Activated CD4-positive, alpha-beta T cell treated with anti-CD3 and anti-CD28 coated beads for 48 hours (primary cell): Measurements from ENCODE around the gene SWI5.
"Not testable (repeated sequence)": the region's sequence is repeated elsewhere in the genome, so short reads cannot be mapped to it uniquely, and the experiment has no call there.

Experiments used
- DNase-seq: peaks from one replicate; pipeline ENCODE4 v3.0.0-alpha.2; 2020

Gene SWI5

DNA sequence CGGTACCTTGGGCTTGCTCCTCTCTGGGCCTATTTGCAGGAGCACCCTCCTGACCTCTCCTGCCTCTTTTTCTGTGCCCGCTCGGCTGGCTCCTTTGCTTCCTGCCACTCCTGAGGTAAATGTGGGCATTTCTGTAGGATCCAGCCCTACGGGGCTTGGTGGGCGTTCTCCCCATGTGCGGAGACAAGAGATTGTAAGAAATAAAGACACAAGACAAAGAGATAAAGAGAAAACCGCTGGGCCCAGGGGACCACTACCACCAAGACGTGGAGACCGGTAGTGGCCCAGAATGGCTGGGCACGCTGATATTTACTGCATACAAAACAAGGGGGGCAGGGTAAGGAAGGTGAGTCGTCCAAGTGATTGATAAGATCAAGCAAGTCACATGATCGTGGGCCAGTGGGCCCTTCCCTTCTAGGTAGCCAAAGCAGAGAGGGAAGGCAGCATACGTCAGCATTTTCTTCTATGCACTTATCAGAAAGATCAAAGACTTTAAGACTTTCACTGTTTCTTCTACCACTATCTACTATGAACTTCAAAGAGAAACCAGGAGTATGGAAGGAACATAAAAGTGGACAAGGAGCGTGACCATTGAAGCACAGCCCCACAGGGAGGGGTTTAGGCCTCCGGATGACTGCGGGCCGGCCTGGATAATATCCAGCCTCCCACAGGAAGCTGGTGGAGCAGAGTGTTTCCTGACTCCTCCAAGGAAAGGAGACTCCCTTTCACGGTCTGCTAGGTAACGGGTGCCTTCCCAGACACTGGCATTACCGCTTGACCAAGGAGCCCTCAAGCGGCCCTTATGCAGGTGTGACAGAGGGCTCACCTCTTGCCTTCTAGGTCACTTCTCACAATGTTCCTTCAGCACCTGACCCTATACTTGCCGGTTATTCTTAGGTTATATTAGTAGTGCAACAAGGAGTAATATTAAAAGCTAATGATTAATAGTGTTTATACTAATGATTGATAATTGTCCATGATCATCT, 3.3 kb downstream of the SWI5 start:
- DNase-seq = not testable (repeated sequence)

- DNase-seq = no peak
Observed at GRCh38 chr9:128280084-128280622, 4.1 kb downstream of the SWI5 start.

- no peak for DNase-seq
Observed at GRCh38 chr9:128282500-128282899, 6.4 kb downstream of the SWI5 start.

- no peak for DNase-seq
Observed at GRCh38 chr9:128285033-128285784, 9.1 kb downstream of the SWI5 start.

GRCh38 chr9:128286440-128286839, 10.4 kb downstream of the SWI5 start:
- no peak for DNase-seq

- DNase-seq = no peak
Observed at GRCh38 chr9:128288273-128289004, 12.4 kb downstream of the SWI5 start.

- no peak for DNase-seq
Observed at GRCh38 chr9:128292009-128292408, 15.9 kb downstream of the SWI5 start.

GRCh38 chr9:128293091-128293490, 17.0 kb downstream of the SWI5 start:
- no peak for DNase-seq

DNA sequence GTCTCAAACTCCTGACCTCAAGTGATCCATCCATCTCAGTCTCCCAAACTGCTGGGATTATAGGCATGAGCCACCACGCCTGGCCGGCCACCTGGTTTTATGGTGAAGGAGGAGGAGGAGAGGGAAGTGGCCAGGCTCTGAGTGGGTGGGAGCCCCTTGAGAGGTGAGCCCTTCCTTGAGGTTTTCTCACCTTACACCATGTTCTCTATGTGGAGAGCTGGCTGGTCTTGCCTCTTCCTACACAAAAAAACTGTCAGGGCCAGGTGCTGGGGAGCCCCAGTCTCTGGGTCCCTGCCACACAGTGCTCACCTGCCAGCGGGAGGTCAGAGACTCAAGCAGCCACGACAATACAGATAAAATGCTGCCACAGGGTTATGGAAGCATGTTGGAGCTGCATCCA, 18.1 kb downstream of the SWI5 start:
- DNase-seq = no peak

DNA sequence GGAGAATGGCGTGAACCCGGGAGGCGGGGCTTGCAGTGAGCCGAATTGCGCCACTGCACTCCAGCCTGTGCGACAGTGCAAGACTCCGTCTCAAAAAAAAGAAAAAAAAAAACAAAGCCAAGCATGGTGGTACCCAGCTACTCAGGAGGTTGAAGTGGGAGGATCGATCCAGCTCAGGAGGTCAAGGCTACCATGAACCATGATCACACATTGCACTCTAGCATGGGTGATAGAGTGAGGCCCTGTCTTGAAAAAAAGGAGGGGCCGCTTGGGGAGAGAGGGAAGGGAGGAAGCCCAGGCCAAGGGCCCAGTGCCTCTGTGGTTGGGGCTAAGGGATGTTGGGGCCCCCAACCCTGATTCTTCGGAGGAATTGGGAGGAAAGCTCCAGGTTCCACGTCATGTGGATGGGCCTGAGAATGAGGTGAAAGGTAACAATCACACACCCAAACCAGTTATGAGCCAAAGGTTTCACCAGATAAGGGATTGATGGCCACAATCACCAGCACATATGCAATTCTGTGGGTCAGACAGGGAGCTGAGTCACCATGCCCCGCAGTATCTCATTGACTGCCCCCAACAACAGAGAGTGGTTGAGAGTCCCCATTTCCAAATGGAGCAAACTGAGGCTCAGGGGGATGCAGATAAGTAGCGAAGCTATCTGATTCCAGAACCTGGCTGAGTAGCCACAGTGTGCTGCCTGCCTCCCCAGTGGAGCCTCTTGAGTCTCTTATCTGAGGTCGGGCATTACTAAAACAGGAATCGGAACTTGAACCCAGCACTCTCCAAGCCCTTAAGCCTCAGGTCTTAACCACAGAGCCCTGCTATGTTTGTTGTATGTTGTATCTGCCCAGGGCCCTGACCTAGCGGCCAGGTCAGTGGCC, 20.5 kb downstream of the SWI5 start:
- DNase-seq = no peak

DNA sequence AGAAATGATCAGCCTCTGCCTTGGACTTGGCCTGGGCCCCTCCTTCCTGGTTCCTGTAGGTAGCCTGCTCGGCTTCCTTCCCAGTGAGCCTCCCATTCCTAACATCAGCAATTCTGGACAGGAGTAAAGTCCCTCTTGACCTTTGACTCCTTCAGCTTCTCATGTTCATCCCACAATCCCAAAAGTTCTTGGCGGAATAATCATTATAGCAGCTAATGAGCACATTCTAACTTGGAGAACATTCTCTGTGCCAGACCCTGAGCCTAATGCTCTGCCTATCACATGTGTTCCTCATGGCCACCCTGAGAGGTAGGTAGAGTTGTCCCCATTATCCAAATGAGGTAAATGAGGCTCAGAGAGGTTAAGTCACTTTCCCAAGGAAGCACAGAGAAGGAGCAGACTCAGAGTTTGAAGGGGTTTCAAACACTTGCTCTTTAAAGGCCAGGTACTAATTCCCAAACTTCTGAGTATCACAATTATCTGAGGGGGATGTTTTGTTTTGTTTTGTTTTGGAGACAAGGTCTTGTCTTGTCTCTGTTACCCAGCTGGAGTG, 21.2 kb downstream of the SWI5 start:
- no peak for DNase-seq

- no peak for DNase-seq
Observed at GRCh38 chr9:128298535-128299482, 22.7 kb downstream of the SWI5 start.

- DNase-seq = no peak
Observed at GRCh38 chr9:128304136-128304970, 28.3 kb downstream of the SWI5 start.

DNA sequence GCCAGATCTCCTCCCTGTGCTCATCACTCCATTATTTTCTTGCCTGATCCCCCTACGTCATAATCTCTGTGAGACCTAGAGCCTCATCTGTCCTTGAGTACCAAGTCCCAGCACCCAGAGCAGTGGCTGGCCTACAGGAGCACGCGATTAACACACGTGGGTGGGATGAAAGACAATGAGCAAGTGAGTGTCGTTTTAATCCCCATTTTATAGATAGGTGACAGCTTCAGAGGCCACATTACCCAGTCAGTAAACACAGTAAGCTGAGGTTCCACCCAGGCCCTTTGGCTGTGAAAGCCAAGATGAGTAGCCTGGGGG, 28.9 kb downstream of the SWI5 start:
- DNase-seq = no peak

- DNase-seq = no peak
Observed at GRCh38 chr9:128309551-128309950, 33.5 kb downstream of the SWI5 start.

DNA sequence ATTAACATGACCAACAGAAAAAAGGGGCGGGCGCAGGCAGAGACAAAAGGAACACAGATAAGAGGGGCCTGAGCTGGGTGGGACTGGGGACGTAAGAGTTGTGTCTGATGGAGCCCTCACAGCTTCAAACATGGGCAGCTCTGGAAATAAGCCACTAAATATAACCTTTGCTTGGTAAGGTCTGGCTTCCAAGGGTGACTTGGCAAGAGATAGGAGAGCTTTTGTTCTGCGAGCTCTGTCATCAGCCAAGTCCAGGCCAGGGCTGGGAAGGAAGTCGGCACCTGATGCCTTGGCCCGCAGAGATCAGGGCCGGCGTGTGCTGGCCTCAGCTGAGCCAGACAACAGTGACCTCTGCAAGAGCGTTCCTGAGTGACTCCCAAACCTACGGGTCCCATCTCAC, 34.4 kb downstream of the SWI5 start:
- no peak for DNase-seq

- DNase-seq = no peak
Observed at GRCh38 chr9:128314697-128315096, 38.6 kb downstream of the SWI5 start.

DNA sequence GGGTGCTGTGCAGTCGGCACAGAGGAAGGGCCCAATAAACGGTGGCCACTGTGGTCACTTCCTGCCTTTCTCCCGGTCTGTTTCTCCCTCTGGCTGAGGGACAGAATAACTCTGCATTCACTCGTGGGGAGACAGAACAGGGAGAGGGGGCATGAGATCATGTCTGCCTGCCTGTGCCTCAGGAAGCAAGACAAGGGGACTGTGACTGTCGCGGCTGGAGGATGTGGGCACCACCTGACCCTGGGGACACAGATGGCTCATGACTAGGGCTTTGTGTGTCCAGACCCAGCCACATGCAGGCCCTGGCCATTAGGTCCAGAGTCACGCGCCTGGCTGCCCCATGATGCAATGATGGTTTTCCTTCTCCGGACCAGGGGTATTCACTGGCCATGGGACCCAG, 40.3 kb downstream of the SWI5 start:
- no peak for DNase-seq

DNA sequence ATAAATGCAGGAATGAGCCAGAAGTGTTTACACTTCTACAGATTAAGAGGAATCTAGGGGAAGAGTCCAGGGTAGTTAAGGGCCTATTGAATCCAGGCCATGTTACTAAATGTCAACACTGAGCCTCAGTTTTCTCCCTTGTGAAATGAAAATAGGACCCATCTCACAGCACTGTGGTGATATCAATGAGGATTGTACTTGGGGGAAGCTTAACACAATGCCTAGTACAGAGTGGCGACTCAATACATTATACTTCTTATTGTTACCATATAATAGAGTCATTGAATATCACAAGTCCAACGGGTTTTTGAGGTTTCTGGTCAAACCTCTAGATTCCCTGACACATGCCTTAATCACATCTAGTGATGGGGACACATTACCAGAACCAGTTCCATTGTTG, 41.6 kb downstream of the SWI5 start:
- no peak for DNase-seq

GRCh38 chr9:128321343-128321742, 45.3 kb downstream of the SWI5 start:
- no peak for DNase-seq
